Cortex of kidney (tissue), 1 donor: ENCODE measurements around the gene LAMC1.

ENCODE experiments used
- DNase-seq: peaks from one replicate; lab custom pipeline; 2025; lab: John Stamatoyannopoulos, UW

The LAMC1 gene

DNA sequence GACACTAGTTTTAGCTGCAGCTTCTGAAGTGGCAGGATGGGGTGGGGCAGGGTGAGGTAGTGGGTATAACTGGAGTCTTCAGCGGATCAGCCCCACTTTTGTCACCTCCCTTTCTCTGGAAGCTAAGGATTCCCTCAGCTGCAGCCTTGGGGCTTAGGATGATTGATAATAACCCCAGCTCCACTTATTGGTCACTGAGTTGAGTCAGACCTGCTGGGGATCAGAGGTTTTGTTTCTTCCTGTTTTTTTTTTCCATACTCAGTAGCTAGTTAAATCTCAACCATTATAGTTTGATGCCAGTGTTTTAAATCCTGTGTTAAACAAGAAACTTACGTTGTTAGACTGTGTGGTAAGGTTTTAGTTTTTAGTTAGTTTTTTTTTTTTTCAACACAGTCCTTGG lies 57.2 kb downstream of the LAMC1 start:
- DNase-seq: no peak

DNA sequence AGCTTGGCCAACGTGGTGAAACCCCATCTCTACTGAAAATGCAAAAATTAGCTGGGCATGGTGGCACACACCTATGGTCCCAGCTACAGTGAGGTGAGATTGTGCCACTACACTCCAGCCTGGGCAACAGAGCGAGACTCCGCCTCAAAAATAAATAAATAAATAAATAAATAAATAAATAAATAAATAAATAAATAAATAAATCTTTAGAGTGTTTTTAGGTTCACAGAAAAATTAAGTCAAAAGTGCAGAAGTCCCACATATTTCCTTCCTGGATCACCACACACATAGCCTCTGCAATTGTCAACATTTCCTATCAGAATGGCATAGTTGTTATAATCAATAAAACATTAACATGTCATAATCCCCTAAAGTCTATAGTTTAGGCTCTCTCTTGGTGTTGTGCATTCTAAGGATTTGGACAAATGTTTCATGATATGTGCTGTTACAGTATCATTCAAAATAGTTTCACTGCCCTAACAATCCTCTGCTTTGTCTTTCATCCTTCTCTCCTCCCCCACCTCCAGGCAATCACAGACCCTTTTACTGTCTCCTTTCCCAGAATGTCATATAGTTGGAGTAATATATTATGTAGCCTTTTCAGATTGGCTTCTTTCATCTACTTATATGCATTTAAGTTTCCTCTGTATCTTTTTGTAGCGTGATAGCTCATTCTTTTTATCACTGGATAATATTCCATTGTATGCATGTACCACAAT lies 58.3 kb downstream of the LAMC1 start:
- no peak for DNase-seq

DNA sequence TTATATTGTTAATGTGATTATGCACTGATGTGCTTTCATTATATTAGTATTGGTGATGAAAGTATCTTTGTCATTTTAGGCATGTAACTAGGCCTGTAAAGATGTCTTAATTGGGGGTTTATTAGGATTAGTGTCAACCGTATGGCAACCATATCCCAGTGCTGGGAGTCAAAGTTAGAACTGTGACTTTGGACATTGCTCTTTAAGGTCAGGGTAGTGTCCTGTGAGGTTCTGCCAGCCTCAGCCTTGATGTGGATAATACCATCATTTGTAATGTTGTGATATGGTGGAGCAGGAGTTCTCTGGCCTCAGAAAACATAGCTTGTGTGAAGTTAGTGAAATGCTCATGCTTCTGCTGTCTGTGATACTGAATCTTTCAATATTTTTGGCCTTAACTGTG lies 59.4 kb downstream of the LAMC1 start:
- DNase-seq: no peak

DNA sequence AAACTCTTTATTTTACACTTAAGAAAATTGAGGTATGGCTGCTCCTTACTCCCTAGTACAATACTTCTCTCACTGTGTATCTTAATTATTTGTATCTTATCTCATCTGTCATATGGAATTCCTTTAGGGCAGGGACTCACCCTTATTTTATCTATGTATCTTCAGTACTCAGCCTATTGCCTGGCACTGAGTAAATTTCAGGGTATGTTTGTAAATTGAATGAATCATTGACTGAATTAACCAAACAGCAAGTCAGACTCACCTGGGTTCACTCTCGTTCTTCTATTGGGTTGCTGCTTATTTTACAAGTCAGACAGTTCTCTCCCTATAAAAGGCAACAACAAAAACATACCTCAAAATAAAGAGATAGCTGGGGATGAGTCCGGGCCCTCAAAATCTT lies 63.8 kb downstream of the LAMC1 start:
- DNase-seq: no peak

DNA sequence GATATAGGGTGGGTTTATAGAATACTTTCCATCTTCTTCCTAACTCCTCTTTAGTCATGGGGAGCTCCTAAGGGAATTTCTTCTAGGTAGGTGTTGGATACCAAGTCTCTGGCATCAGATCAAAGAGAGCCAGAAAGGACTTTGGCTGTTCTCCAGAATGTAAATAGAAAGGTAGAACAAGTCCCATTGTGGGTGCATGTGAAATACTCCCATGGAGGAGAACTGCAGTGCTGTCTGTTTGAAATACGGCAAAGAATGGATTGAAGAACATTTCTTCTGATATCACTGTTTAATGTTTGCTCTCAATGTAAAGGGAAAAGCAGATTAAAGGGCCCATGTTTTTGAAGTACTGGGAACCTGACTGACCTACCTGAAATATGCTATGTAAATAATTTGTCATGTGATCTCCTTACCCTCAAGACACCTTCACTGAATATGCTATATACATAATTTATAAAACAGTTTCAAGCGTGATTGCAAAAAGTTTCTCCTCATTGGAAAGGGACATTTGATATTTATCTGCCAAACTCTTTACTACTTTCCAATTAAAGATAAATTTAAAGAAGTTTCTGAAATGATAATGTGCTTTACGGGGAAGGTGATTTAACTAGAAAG lies 65.9 kb downstream of the LAMC1 start:
- no peak for DNase-seq

DNA sequence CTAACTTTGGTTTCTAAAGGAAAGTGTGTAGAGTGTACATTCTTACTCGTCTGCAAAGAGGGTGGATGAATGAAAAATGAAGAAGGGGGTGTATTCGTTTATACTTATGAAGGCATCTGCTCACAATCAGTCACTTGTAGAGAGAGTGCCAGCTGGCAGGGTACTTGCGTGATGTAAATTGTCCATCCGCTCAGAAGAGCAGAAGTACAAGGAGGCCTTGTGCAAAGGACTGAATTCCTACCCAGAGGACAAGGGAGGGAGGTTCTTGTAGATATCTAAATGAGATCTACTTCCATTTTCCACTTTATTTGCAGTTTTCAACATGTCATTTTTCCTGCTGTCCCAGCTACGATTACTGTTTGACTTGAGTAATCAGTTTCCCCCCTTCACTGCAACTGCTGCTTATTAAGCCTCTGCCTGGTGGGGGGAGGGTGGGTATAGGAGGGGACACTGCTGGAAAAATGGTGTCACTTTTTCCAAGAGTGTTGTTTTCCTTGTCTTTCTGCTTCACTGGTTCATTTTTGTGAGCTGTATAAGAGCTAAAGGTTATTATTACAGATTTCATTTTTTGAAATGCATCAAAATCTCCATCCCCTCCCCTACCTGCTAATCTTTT lies 67.3 kb downstream of the LAMC1 start:
- no peak for DNase-seq

DNA sequence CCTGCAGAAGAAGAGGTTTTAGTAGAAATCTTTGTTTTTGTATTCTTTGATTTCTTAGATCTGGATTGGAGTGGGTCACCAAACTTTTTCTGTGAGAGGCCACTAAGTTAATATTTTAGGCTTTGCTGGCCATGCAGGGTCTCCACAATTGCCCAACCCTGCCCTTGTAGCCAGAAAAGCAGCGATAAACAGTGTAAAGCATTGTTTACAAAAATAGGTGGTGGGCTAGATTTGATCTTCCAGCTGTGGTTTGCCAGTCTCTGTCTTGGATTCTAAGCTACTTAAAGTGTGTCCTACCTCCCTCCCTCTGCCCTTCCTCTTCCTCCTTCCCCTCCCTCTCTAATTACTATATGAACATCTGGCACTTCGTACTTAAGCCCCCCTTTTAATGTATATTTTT lies 68.0 kb downstream of the LAMC1 start:
- no peak for DNase-seq

DNA sequence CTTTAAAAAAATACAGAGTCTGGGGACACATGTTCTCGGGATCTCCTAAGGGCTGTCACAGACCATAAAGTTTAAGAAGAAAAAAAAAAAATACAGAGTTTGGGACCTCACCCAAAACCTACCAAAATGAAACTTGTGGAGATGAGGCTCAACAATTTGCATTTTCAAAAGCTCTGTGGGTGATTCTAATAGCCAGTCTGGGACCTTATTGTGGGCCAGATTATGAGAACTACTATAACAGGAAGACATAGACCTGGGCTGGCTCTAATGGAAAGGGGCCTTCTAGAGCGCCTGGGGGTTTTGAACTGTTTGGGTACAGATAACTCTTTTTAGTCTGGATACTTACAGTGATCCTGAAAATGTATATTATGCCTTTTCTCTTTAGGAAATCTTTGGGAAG lies 69.1 kb downstream of the LAMC1 start:
- no peak for DNase-seq

DNA sequence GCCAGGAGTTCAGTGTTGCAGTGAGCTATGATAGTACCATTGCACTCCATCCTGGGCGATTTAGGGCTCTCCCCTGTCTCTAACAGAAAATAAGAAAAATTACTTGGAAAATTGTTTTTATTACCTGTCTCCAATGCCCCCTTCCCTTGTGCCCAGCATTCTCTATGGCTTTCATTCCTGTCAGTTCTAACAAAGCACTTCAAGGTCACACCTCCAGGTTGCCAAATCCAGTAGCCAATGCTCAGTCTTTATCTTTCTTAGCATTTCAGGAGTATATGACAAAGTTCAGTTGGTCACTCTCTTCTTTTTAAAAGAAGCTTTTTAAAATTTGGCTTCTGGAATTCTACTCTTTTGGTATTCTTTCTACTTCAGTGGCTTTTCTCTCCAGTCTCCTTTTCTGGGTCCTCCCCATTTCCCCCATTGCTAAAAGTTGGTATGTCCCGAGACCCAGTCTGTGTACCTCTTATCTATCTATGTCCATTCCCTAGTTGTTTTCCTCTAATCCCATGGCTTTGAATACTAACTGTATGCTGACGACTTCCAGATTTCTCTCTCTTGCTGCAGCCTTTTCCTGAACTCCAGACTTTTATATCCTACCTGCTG lies 69.9 kb downstream of the LAMC1 start:
- DNase-seq: no peak

DNA sequence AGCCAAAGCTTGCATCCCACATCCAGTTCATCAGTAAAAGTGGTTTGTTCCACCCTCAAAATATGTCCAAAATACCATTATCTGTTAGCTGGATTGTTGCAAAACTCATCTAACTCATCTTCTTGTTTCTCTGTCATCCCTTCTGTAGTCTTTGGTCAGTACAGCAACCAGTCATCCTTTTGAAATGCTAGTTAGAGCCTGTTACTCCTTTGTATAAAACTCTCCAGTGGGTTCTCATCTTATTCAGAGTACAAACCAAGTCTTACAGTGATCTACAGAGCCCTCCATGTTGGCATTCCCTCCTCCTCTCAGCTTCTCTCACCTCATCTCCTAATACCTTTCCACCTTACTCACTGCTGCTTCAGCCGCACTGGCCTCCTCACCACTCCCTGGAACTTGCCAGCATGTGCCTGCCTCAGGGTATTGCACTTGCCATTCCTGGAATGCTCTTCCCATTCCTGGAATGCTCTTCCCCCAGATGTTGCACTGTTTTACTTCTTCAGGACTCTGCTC lies 70.6 kb downstream of the LAMC1 start:
- no peak for DNase-seq

DNA sequence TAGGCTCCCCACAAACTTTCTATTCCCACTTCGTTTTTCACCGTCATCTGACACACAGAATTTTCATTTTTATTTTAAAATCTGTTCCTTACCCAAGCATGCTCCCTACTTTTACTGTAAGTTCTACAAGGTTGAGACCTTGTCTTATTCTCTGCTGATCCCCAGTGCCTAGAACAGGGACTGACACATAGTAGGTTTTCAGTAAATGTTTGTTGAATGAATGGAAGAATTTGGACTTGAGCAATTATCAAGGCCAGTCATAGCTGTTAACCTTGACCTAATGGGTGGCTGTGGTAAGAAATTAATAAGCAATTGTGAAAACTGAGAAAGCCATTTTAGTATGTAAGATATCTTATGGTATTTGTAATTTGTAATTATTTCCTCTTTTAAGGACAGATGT lies 71.1 kb downstream of the LAMC1 start:
- no peak for DNase-seq

DNA sequence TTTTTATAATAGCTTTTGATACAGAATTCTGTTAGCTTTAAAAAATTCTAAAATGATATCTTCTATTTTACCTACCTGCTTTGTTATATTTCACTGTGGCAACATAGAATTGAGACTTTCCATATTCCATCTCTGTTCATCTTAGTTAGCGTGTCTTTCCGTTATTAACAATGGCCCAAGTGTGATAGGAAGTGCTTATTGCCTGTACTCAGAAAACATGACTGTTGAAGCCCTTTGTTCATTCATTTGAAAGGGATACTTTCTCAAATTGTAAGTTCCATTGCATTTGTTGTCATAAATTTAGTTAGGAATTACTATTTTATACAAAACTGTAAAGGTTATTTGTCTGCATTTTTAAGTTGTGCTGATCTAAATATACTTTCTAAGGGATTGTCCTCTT lies 73.1 kb downstream of the LAMC1 start:
- no peak for DNase-seq

DNA sequence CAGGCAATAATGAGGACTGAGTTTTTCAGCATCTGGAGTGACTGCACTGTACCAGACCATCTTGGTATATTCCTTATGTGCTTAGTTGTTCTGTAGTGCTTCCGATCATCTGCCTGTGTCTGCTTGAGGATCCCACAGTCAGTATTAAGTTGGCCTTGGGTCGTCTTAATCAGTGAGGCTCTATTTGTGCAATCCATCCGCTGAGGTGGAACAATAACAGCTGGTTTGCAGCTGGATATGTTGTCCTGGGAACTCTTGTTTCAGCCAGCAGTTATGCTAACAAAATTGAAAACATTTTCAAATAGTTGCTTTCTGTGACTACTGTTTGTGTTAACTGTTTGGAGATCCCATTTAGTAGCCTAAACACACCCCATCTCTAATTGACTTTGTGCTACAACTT lies 73.7 kb downstream of the LAMC1 start:
- DNase-seq: no peak

DNA sequence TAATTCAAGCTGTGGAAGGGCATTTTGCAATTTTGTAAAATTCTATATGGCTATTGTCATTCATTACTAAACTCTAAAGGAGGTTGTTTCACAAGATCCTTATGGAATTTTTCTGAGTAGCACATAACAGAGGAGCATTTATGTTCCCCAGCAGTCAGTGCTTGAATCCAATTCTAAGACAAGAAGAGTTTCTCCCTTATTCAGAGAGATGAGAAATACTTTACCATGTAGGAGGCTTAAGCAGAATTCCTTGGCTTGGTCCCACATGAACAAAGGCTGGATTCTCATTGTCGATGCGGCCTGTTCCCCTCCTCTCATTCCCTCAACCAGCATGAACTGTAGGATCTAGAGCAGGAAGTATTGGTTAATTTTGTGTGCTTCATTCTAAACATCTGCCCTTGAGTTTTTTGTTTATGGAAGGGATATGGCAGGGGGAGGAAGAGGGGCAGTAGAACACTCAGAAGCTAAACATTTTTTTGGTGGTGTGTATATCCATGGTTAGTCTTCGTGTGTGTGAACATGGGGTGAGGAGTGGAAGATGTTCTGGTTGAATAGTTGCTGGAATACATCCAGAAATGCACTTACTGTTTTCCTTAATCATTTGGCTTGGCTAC lies 74.3 kb downstream of the LAMC1 start:
- no peak for DNase-seq

DNA sequence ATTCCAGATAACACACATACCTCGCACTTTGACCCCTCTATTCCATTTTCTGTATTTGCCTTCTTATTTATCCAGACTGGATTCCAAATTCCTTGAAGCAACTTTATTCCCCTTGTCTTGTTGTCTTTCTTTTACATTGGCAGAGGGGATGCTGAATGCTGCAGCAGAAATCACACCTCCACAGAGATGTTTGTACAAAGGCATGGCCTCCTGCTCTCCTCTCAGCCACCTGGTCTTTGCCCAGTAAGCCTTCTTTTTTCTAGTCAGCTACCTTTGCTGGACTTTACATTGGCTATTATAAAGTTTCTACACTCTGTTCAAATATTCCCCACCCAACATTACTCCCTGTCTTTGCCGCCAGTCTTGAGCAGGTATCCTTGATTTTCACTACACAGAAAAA lies 75.1 kb downstream of the LAMC1 start:
- DNase-seq: no peak

DNA sequence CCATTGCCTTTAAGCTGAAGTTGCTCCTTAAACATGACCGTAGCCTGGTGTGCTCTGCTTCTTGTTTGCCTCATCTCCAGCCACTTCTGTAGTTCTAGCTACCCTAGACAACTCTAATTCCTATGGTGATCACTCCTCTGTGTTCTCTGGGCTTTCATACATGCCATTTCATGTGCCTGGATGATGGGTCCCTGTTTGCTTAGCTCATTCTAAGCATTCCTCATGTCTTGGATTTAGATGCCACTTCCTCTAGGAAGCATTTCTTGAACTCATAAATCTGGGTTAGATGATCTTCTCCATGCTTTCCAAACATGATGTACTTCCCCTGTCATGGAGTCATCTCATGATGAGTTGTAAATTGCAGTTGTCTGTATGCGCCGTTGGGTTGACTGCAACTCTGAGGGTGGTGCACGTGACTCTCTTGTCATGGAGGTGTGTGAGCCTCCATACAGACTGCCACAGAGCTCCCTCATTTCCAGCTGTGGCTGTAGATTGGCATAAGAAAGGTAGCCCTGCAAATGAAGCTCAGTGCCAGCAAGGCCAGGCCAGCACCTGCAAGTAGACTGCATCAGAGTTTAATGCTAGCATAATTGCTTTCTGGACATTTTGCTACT lies 77.2 kb downstream of the LAMC1 start:
- DNase-seq: no peak

DNA sequence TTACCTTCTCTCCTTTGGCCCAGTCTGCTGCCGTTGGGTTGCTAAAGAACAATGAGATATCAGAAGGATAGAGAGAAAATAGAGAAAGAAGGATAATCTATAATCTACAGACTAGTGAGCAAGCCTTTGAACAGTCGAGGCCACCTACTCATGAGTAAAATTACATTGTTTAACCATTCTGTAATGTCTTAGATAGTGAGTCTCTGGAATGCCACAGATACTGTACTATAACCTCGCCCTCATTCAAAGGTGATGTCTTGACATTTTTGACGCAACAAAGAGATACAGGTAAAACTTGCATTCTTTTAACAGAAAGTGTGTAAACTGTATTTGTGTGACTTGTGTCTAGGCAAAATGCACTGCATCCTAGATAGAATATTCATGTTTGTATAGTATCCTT lies 77.9 kb downstream of the LAMC1 start:
- no peak for DNase-seq

DNA sequence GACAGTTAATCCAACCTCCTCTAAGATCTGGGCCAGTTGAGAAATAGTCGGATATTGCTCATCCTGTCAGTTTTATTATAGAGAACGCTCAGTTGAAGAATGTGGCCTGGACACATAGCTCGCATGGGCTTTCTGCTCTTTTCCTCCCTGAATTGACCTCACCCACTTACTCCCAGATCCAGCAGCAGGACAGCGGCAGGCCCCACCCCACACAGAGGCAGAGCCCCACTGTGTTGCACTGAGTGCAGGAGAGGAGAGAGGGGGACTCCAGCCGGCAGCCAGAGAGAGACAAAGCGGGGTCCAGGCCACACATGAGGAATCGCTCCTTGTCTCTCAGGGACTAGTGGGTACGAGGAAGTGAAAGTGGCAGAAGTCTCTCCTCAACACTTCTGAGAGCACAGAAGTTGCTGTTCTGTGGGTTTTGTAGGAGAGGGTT lies 78.6 kb downstream of the LAMC1 start:
- no peak for DNase-seq

DNA sequence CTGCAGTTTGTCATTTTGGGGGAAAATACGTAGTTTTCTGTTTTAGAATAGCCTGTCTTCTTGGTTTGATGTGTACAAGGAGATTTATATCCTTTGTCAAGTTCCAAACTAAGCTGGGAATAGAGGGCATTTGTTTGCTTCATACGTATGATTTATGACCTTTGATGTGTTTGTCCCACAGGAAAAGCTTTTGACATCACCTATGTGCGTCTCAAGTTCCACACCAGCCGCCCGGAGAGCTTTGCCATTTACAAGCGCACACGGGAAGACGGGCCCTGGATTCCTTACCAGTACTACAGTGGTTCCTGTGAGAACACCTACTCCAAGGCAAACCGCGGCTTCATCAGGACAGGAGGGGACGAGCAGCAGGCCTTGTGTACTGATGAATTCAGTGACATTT lies 79.9 kb downstream of the LAMC1 start:
- DNase-seq: no peak

DNA sequence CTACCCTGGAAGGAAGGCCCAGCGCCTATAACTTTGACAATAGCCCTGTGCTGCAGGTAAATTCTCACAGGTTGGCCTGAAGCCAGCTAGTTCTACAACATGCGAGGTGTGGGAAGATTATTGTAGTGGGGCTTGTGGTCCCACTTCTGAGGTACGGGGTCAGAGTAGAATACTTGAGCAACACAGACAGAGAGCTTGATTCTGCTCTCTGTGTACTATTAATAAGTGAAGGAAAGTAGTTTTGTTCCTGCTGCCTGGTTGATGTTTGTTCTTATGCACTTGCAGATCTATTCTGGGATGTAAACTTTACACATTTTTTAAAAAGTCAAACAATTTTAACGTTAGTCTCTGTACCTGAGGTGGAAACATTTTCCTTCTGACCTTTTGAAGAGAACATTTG lies 80.4 kb downstream of the LAMC1 start:
- DNase-seq: no peak

DNA sequence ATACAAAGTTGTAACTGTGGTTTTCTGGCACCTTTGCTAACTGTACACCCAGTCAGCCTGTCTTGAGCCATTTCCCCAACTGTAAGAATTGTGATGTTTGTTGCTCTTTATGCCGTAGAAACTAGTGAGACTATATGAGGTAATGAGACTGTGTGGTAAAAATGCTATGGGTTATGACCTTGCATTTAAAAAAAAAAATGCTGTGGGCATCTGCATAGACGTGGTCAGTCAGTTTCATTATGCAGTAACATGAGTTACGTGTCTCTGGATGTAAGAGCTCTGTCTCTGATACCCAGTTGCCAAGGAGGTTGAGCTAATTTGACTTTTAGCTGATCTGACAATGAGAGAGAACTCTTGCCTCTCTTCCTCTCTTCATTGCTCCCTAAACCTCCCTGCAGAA lies 82.2 kb downstream of the LAMC1 start:
- no peak for DNase-seq

DNA sequence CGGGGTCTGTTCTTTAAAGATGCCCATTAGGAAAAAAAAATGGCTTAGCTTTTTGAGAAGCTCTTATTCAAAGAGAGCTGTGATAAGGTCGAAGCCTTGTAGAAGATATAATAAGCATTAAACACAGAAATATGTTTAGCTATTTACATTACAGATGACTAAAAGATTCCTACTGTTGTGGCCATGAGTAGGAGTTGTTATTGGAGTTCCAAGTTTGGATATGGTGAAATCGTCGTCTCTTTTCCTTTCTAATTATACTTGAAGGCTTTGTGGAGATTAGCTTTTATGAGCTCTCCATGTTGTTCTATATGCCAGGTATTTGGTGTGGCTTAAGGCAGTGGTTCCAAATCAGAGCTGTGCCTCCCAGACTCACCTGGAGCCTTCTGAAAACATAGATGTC lies 82.9 kb downstream of the LAMC1 start:
- DNase-seq: no peak
